Tibial artery (tissue), 4 donors: ENCODE results near the gene SPAG7.

Experiments
- DNase-seq, 2 donors: peaks; one replicate each; pipeline ENCODE4 v3.0.0-alpha.2; 2019
- H3K27ac ChIP-seq, 2 donors: fragments of 200-600 bp; sonication (generic) in 1 of 2; 1 replicate in 1 of 2; 2 replicates in 1 of 2; pipeline ENCODE4 v1.5.1; 2018 to 2019; ENCODE audit warnings: mild to moderate bottlenecking in 1 of 2
- H3K27me3 ChIP-seq, 2 donors: fragments of 200-600 bp; sonication (generic) in 1 of 2; one replicate each; pipeline versions ENCODE4 v1.5.1 to v1.6.0; 2016 to 2019
- H3K36me3 ChIP-seq, 3 donors: fragments of 200-600 bp; sonication (generic) in 2 of 3; one replicate each; pipeline ENCODE4 v1.5.1; 2016 to 2019; ENCODE audit warnings: mild to moderate bottlenecking in 2 of 3
- H3K4me1 ChIP-seq, 4 donors: fragments of 200-600 bp; sonication (generic) in 2 of 4; 1 replicate in 3 of 4; 2 replicates in 1 of 4; pipeline ENCODE4 v1.5.1; 2016 to 2019
- H3K4me3 ChIP-seq, 2 donors: fragments of 200-600 bp; sonication (generic) in 1 of 2; 1 replicate in 1 of 2; 2 replicates in 1 of 2; pipeline ENCODE4 v1.5.1; 2018 to 2019; ENCODE audit warnings: mild to moderate bottlenecking in 2 of 2
- H3K9me3 ChIP-seq, 3 donors: fragments of 200-600 bp; sonication (generic) in 1 of 3; one replicate each; pipeline ENCODE4 v1.5.1; 2016 to 2019
- CTCF ChIP-seq, 2 experiments: fragments of 200-600 bp in 1 of 2; fragments of 450-650 bp in 1 of 2; IDR thresholded peaks; one replicate each; pipeline ENCODE4 v1.5.1; 2017 to 2019; ENCODE audit warnings: antibody characterized with exemption in 2 of 2, mild to moderate bottlenecking in 1 of 2, moderate library complexity in 1 of 2
- intact Hi-C: fragments of 100-400 bp; cut with DNase I; formaldehyde crosslinking; loops from one replicate; pipeline ENCODE4 v1.15.0; 2023; ENCODE audit warnings: low total_unique reads

Gene SPAG7

DNA sequence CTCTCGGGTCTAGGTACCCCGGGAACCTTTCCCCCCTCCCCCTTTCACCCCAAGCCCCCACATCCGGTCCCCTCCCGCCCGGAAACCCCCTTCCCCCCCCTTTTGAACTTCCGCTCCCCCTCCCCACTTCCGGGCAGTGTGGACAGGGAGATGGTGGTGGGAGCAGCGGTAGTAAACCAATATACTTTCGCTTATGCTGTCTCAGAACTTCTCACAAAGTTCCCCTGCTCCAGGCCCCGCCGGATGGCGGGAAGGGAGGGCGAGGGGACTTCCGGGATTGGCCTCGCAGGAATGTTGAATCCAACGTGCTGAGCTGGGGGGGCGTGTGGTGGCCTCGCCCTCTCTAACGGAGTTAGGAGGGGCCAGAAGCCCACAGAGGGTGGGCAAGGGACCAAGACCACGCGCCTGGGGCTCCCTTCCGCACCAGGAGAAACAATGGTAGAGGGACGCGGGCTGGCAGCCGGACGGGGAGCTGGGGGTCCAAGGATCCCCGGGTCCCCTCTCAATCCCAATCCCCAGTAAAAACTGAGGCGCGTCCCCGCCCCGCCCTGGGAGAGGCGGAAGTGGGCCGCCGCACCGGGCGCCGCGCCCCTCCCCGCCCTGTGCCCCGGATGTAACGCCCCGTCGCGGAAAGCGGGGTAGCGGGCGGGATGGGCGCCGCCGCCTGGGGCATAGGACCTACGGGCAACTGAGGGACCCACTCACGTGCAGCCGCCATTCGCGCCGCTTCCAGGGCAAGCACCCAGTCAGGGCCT lies 20.0 kb downstream of the SPAG7 start:
- H3K4me3 ChIP-seq = peak overlapping the region; percentile 93 to 100
- peaks cover 6 to 60% (median 43%) of the 10 kb centered on the region in 4 donors for H3K4me1 ChIP-seq
- H3K27ac ChIP-seq = peak overlapping the region; percentile 95 to 99
- no peaks in the 10 kb centered on the region for H3K27me3 ChIP-seq
- no peak for TF ChIP-seq CTCF (IDR thresholded peaks at IDR 0.05)
- no peaks in the 10 kb centered on the region for H3K9me3 ChIP-seq
- intact Hi-C loops = loop anchor here (2.0 to 5.0 kb wide), 2 partner anchors 19 to 50 kb away; partner anchors contain the start of genes INCA1, KIF1C and SPAG7
- H3K36me3 ChIP-seq = peaks cover 36 to 46% (median 38%) of the 10 kb centered on the region in 3 donors
- DNase-seq = peak; percentile 45 to 85

- peaks cover 6 to 58% (median 43%) of the 10 kb centered on the region in 4 donors for H3K4me1 ChIP-seq
- no peaks in the 10 kb centered on the region for H3K27me3 ChIP-seq
- H3K9me3 ChIP-seq = no peaks in the 10 kb centered on the region
- peaks cover 42 to 52% (median 44%) of the 10 kb centered on the region in 3 donors for H3K36me3 ChIP-seq
- peak overlapping the region; percentile 93 to 100 for H3K4me3 ChIP-seq
- peak in 1 of 2 donors; percentile 36 for DNase-seq
- no peak for TF ChIP-seq CTCF (IDR thresholded peaks at IDR 0.05)
- intact Hi-C loops = loop anchor here (5.0 kb wide), 1 partner anchor 50 kb away; the partner anchor contains the start of genes INCA1 and KIF1C
- peak overlapping the region; percentile 95 to 99 for H3K27ac ChIP-seq
Measured at GRCh38 chr17:4947010-4947410, 20.6 kb downstream of the SPAG7 start.

DNA sequence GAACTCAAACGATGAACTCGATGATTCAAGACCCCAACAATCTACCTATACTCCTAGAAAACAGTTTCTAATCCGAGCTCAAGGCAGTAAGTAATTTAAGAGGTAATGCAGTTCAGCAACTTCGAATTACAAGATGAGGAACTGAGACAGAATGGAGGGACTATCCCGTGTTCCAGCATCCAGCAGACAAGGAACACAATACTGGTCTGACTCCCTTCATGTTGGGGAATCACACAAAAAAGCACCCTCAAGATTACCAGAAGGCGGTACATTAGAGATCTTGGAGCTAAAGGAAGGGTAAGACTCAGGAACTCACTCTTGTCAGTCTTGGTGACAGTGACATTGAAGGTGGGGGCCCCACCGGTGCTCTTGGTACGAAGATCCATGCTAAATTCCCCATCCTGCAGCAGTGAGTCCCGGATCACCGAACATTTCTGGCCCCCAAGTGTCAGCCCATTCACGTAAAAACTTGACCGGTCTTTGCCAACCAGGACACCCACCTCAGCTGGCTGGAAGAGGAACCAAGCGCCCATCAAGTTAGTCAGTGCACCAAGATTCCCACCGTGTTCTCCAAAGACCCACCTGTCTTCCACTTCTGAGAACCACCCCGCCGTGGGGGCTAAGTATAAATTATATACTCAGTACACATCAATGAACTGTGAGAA lies 21.2 kb downstream of the SPAG7 start:
- peaks cover 6 to 63% (median 48%) of the 10 kb centered on the region in 4 donors for H3K4me1 ChIP-seq
- no peaks in the 10 kb centered on the region for H3K27me3 ChIP-seq
- peaks cover 43 to 54% (median 45%) of the 10 kb centered on the region in 3 donors for H3K36me3 ChIP-seq
- peak overlapping the region; percentile 93 to 100 for H3K4me3 ChIP-seq
- no peak for DNase-seq
- TF ChIP-seq CTCF (IDR thresholded peaks at IDR 0.05) = no peak
- no peaks in the 10 kb centered on the region for H3K9me3 ChIP-seq
- H3K27ac ChIP-seq = peak overlapping the region; percentile 95 to 99
- intact Hi-C loops = loop anchor here (5.0 kb wide), 1 partner anchor 51 kb away; the partner anchor contains the start of genes INCA1 and KIF1C

GRCh38 chr17:4945944-4946280 lies 21.7 kb downstream of the SPAG7 start:
- Histone ChIP-seq H3K36me3 (peaks cover 43 to 54% (median 45%) of the 10 kb centered on the region in 3 donors), H3K9me3 (no peaks in the 10 kb centered on the region), H3K4me1 (peaks cover 6 to 64% (median 52%) of the 10 kb centered on the region in 4 donors), H3K4me3 (peak overlapping the region; percentile 93 to 100), H3K27me3 (no peaks in the 10 kb centered on the region), H3K27ac (peak overlapping the region; percentile 95 to 99)
- TF ChIP-seq CTCF (IDR thresholded peaks at IDR 0.05) = no peak
- DNase-seq = no peak
- intact Hi-C loops = loop anchor here (5.0 kb wide), 1 partner anchor 51 kb away; the partner anchor contains the start of genes INCA1 and KIF1C

DNA sequence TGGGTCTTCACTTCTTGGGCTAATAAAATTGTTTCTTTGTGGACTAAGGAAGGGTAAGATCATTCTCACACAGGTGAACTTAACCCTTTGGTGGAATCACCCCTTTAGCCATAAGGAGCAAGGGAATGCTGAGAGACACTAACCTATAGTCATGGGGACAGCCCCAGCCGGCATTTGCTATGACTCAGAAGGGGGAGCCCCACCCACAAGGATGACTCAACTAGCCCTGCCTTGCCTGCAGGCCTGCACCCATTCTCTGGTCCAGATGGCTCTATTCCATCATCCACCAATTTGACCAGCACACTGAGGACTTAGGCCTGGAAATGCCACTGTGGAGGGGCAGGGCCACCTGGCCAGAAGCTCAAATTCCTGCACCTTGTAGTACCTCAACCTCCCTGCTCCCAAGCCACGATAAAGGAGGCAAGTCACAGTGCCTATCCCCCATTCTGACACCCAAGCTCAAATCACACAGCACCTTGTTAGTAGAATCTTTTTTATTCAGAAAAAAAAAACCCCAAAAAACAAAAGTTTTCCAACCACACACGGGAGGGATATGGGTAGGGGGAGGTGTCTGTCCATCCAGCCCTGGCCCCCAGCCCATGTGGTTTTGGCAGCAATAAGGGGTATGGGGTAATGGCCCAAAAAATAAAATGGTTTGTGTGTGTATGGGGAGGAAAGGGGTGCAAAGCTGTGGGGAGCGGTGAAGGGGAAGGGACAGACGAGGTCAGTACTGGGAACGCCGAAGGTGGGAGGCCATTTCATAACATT lies 22.3 kb downstream of the SPAG7 start:
- no peaks in the 10 kb centered on the region for H3K27me3 ChIP-seq
- H3K36me3 ChIP-seq = peaks cover 43 to 54% (median 45%) of the 10 kb centered on the region in 3 donors
- H3K9me3 ChIP-seq = no peaks in the 10 kb centered on the region
- peaks cover 6 to 61% (median 50%) of the 10 kb centered on the region in 4 donors for H3K4me1 ChIP-seq
- no peak for TF ChIP-seq CTCF (IDR thresholded peaks at IDR 0.05)
- H3K4me3 ChIP-seq = peak overlapping the region; percentile 93 to 100
- H3K27ac ChIP-seq = peak overlapping the region; percentile 95 to 99
- peak; percentile 86 to 92 for DNase-seq
- intact Hi-C loops = loop anchor here (5.0 kb wide), 1 partner anchor 52 kb away; the partner anchor contains the start of genes INCA1 and KIF1C
